HG02870 (cell line): ENCODE data around the gene FXYD1.

ENCODE experiments used
- ATAC-seq: cut with Tn5 transposase; IDR thresholded peaks from one replicate; pipeline ENCODE4 v1.9.1; 2021; ENCODE audit warnings: mild to moderate bottlenecking, moderate library complexity; ENCODE audit not compliant: unreplicated experiment

Gene FXYD1

GRCh38 chr19:35106898-35107541 is 31.6 kb upstream of the FXYD1 start:
- ATAC-seq = no peak

- no peak for ATAC-seq
These were observed 31.1 kb upstream of the FXYD1 start for GRCh38 chr19:35107545-35107944.

- ATAC-seq = no peak
These were observed 29.9 kb upstream of the FXYD1 start for GRCh38 chr19:35108730-35109129.

GRCh38 chr19:35109395-35110112 is 29.1 kb upstream of the FXYD1 start:
- no peak for ATAC-seq

GRCh38 chr19:35110974-35111373 is 27.6 kb upstream of the FXYD1 start:
- no peak for ATAC-seq

- ATAC-seq = no peak
These were observed 25.5 kb upstream of the FXYD1 start for GRCh38 chr19:35112995-35113688.

GRCh38 chr19:35114353-35115176 is 24.1 kb upstream of the FXYD1 start:
- ATAC-seq = no peak

- ATAC-seq = no peak
These were observed 23.3 kb upstream of the FXYD1 start, which contains the start of gene FXYD3 for GRCh38 chr19:35115177-35115951. TSS of gene FXYD3 (plus strand) at chr19:35115823. CDS start at chr19:35119377, 3,554 bp downstream.

- no peak for ATAC-seq
These were observed 22.4 kb upstream of the FXYD1 start for GRCh38 chr19:35116072-35116801.

- ATAC-seq = no peak
These were observed 21.5 kb upstream of the FXYD1 start for GRCh38 chr19:35117116-35117515.

GRCh38 chr19:35117799-35118198 is 20.8 kb upstream of the FXYD1 start:
- ATAC-seq = no peak

GRCh38 chr19:35118268-35119020 is 20.2 kb upstream of the FXYD1 start:
- no peak for ATAC-seq

- no peak for ATAC-seq
These were observed 19.5 kb upstream of the FXYD1 start for GRCh38 chr19:35119091-35119490.

GRCh38 chr19:35119578-35120155 is 19.0 kb upstream of the FXYD1 start:
- no peak for ATAC-seq

- no peak for ATAC-seq
These were observed 18.1 kb upstream of the FXYD1 start for GRCh38 chr19:35120492-35120891.

- no peak for ATAC-seq
These were observed 17.7 kb upstream of the FXYD1 start for GRCh38 chr19:35120898-35121297.

- ATAC-seq = no peak
These were observed 15.7 kb upstream of the FXYD1 start for GRCh38 chr19:35122687-35123551.

GRCh38 chr19:35123573-35123972 is 15.1 kb upstream of the FXYD1 start:
- ATAC-seq = no peak
